Omental fat pad (tissue), 4 donors: ENCODE data around the gene B4GAT1. TPM values are rescaled to one million over a fixed set of nuclear protein-coding genes. Genes with fewer than 3 reads are reported as not detected.

Experiments
- ATAC-seq: fragments of 150-250 bp; one replicate; pipeline ENCODE4 v1.9.1; 2016; ENCODE audit warnings: mild to moderate bottlenecking, moderate library complexity; ENCODE audit not compliant: low FRiP score
- DNase-seq: peaks from one replicate; pipeline ENCODE4 v3.0.0-alpha.2; 2019; ENCODE audit warnings: low spot score
- CTCF ChIP-seq, 3 donors: fragments of 450-650 bp; IDR thresholded peaks; one replicate each; pipeline ENCODE4 v1.5.1; 2016 to 2017; ENCODE audit warnings: antibody characterized with exemption in 3 of 3, mild to moderate bottlenecking in 3 of 3, moderate library complexity in 2 of 3
- total RNA-seq, 4 donors: library from RNA; depleted of rRNA; stranded (reverse); fragments of >200 nt; gene quantifications; one replicate each; pipeline ENCODE4 v1.1.0, GENCODE V29; 2016

Gene B4GAT1
- total RNA-seq, 4 donors from 2014 or later: 13.3 to 37.1 (median 21.1) TPM

- DNase-seq (no peak), ATAC-seq (no peak)
- TF ChIP-seq CTCF (IDR thresholded peaks at IDR 0.05): no peak
Measured at GRCh38 chr11:66365711-66366619, 18.5 kb upstream of the B4GAT1 start.

- DNase-seq (no peak), ATAC-seq (no peak)
- no peak for TF ChIP-seq CTCF (IDR thresholded peaks at IDR 0.05)
Measured at GRCh38 chr11:66365166-66365565, 17.7 kb upstream of the B4GAT1 start.

- no peak for DNase-seq
- TF ChIP-seq CTCF (IDR thresholded peaks at IDR 0.05): no peak
- no peak for ATAC-seq
Measured at GRCh38 chr11:66363805-66364535, 16.5 kb upstream of the B4GAT1 start.

- no peak for TF ChIP-seq CTCF (IDR thresholded peaks at IDR 0.05)
- DNase-seq: no peak
- no peak for ATAC-seq
Measured at GRCh38 chr11:66363187-66363601, 15.8 kb upstream of the B4GAT1 start.

GRCh38 chr11:66362481-66363147, 15.2 kb upstream of the B4GAT1 start:
- no peak for ATAC-seq

GRCh38 chr11:66361502-66361941, 14.1 kb upstream of the B4GAT1 start:
- no peak for TF ChIP-seq CTCF (IDR thresholded peaks at IDR 0.05)
- DNase-seq: no peak
- no peak for ATAC-seq

More at GRCh38 chr11:66362481-66363147, 15.2 kb upstream of the B4GAT1 start:
- no peak for DNase-seq
- TF ChIP-seq CTCF (IDR thresholded peaks at IDR 0.05): no peak
